Nucleus accumbens (tissue), 56 donors: ENCODE results near the gene ALK.

Experiments used
- DNase-seq, 56 donors: peaks; one replicate each; lab custom pipeline; 2025; lab: John Stamatoyannopoulos, UW

Gene ALK

GRCh38 chr2:29725610-29726009 lies 195.8 kb downstream of the ALK start:
- no peak for DNase-seq

GRCh38 chr2:29724282-29724681 lies 197.1 kb downstream of the ALK start:
- no peak for DNase-seq

- no peak for DNase-seq
Measured at GRCh38 chr2:29723255-29724001, 198.0 kb downstream of the ALK start.

GRCh38 chr2:29719639-29720038 lies 201.7 kb downstream of the ALK start:
- DNase-seq, result no peak

GRCh38 chr2:29718076-29718686 lies 203.2 kb downstream of the ALK start:
- DNase-seq, result no peak

- no peak for DNase-seq
Measured at GRCh38 chr2:29715655-29716054, 205.7 kb downstream of the ALK start.

- DNase-seq, result no peak
Measured at GRCh38 chr2:29714333-29714732, 207.1 kb downstream of the ALK start.

- DNase-seq, result no peak
Measured at GRCh38 chr2:29706171-29706720, 215.1 kb downstream of the ALK start.

GRCh38 chr2:29705616-29706015 lies 215.8 kb downstream of the ALK start:
- no peak for DNase-seq

- DNase-seq, result no peak
Measured at GRCh38 chr2:29703336-29703735, 218.1 kb downstream of the ALK start.

- no peak for DNase-seq
Measured at GRCh38 chr2:29702276-29702675, 219.1 kb downstream of the ALK start.

GRCh38 chr2:29700560-29700959 lies 220.8 kb downstream of the ALK start:
- DNase-seq, result no peak

GRCh38 chr2:29699045-29699444 lies 222.3 kb downstream of the ALK start:
- DNase-seq, result no peak

GRCh38 chr2:29698216-29698615 lies 223.2 kb downstream of the ALK start:
- DNase-seq, result no peak

GRCh38 chr2:29697715-29698114 lies 223.7 kb downstream of the ALK start:
- DNase-seq, result no peak

GRCh38 chr2:29697181-29697580 lies 224.2 kb downstream of the ALK start:
- DNase-seq, result no peak

- no peak for DNase-seq
Measured at GRCh38 chr2:29694741-29695140, 226.6 kb downstream of the ALK start.

GRCh38 chr2:29691391-29691950 lies 229.9 kb downstream of the ALK start:
- DNase-seq, result no peak

- DNase-seq, result no peak
Measured at GRCh38 chr2:29689666-29690065, 231.7 kb downstream of the ALK start.

GRCh38 chr2:29688429-29688828 lies 233.0 kb downstream of the ALK start:
- DNase-seq, result no peak

GRCh38 chr2:29687121-29687520 lies 234.3 kb downstream of the ALK start:
- peak in 4 of 56 donors; percentile 1 to 9 (median 4) for DNase-seq
